H1 (cell line): ENCODE data around the gene XCL1.

ENCODE experiments used
- ATF2 ChIP-seq: IDR thresholded peaks from 2 replicates; pipeline ENCODE4 v1.6.1; 2012; ENCODE audit warnings: low read length, inconsistent platforms
- CTCF ChIP-seq, 3 experiments: IDR thresholded peaks; 1 replicate in 2 of 3; 2 replicates in 1 of 3; pipeline versions ENCODE4 v1.5.1 to v1.6.1; 2011; ENCODE audit warnings: low read length in 3 of 3, mild to moderate bottlenecking in 3 of 3, inconsistent platforms in 2 of 3, low read depth in 1 of 3, moderate library complexity in 1 of 3; ENCODE audit not compliant: insufficient read depth in 1 of 3; ENCODE audit errors: control extremely low read depth in 1 of 3
- EP300 ChIP-seq, 2 experiments: IDR thresholded peaks; 1 replicate in 1 of 2; 2 replicates in 1 of 2; pipeline ENCODE4 v1.6.1; 2011 to 2012; ENCODE audit warnings: low read depth in 2 of 2, low read length in 2 of 2, mild to moderate bottlenecking in 2 of 2, borderline replicate concordance in 1 of 2, inconsistent platforms in 1 of 2, moderate library complexity in 1 of 2
- EZH2 ChIP-seq: fragments of 200-600 bp; sonication (generic); IDR thresholded peaks from 2 replicates; pipeline ENCODE4 v1.7.1; 2012; ENCODE audit warnings: low read depth, mild to moderate bottlenecking, moderate library complexity, low read length, inconsistent platforms; ENCODE audit not compliant: severe bottlenecking
- GABPA ChIP-seq: IDR thresholded peaks from 2 replicates; pipeline ENCODE4 v1.6.1; 2011; ENCODE audit warnings: mild to moderate bottlenecking, low read length, moderate library complexity, borderline replicate concordance; ENCODE audit not compliant: insufficient read depth
- POLR2A ChIP-seq, 2 experiments: IDR thresholded peaks; 1 replicate in 1 of 2; 2 replicates in 1 of 2; pipeline ENCODE4 v1.6.1; 2011; ENCODE audit warnings: low read depth in 2 of 2, low read length in 2 of 2, mild to moderate bottlenecking in 2 of 2; ENCODE audit errors: control extremely low read depth in 1 of 2
- POLR2AphosphoS5 ChIP-seq: IDR thresholded peaks from 2 replicates; pipeline ENCODE4 v1.6.1; 2011; ENCODE audit warnings: low read depth, low read length
- POU5F1 ChIP-seq: IDR thresholded peaks from 2 replicates; pipeline ENCODE4 v1.6.1; 2011; ENCODE audit warnings: low read depth, mild to moderate bottlenecking, low read length, moderate library complexity
- RAD21 ChIP-seq, 2 experiments: IDR thresholded peaks in 1 of 2; conservative IDR thresholded peaks in 1 of 2; 2 replicates each; pipeline ENCODE4 v1.6.1; 2011; ENCODE audit warnings: low read depth in 2 of 2, low read length in 2 of 2, improper control_type of control experiment in 1 of 2, inconsistent platforms in 1 of 2, mild to moderate bottlenecking in 1 of 2, moderate library complexity in 1 of 2
- SP2 ChIP-seq: IDR thresholded peaks from 2 replicates; pipeline ENCODE4 v1.6.1; 2012; ENCODE audit warnings: mild to moderate bottlenecking, low read length, inconsistent platforms
- SUZ12 ChIP-seq: fragments of 200-600 bp; sonication (generic); IDR thresholded peaks from 2 replicates; pipeline ENCODE4 v1.6.1; 2012; ENCODE audit warnings: mild to moderate bottlenecking, inconsistent platforms, low read length, moderate library complexity, mixed read lengths
- TCF12 ChIP-seq: IDR thresholded peaks from 2 replicates; pipeline ENCODE4 v1.6.1; 2011; ENCODE audit warnings: low read depth, mild to moderate bottlenecking, low read length
- USF2 ChIP-seq: IDR thresholded peaks from 2 replicates; pipeline ENCODE4 v1.6.1; 2011; ENCODE audit warnings: low read length, improper control_type of control experiment

DNA sequence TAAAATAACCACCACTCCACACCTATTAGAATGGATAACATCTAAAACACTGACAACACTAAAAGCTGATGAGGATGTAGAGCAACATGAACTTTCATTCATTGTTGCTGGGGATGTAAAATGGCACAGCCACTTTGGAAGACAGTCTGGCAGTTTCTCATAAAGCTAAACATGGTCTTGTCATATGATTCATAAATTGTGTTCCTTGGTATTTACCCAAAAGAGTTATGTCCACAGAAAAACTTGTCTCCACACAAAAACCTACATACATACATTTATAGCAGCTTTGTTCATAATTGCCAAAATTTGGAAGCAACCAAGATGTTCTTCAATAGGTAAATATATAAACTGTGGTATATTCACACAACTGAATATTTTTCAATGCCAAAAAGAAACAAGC is 16.0 kb upstream of the XCL1 start:
- TF ChIP-seq CTCF (IDR thresholded peaks at IDR 0.05; ENCODE audit: control extremely low read depth in 1 of 3, insufficient read depth in 1 of 3, low read depth in 1 of 3, low read length in 3 of 3) (no peak), POU5F1 (no peak), SP2 (no peak), POLR2AphosphoS5 (no peak), EZH2 (no peak), ATF2 (no peak), TCF12 (no peak), RAD21 (IDR thresholded peaks at IDR 0.05 in 1 of 2, conservative IDR thresholded peaks at IDR 0.05 in 1 of 2; ENCODE audit: low read depth in 2 of 2, low read length in 2 of 2) (no peak), GABPA (no peak), POLR2A (IDR thresholded peaks at IDR 0.05; ENCODE audit: control extremely low read depth in 1 of 2, low read depth in 2 of 2, low read length in 2 of 2) (no peak), SUZ12 (no peak), EP300 (IDR thresholded peaks at IDR 0.05; ENCODE audit: borderline replicate concordance in 1 of 2, low read depth in 2 of 2, low read length in 2 of 2) (no peak), USF2 (no peak)
